Bronchial epithelial cell (primary cell): ENCODE results near the gene PSG5. TPM values are rescaled to one million over a fixed set of nuclear protein-coding genes. Genes with fewer than 3 reads are reported as not detected.
A peak's percentile ranks its signal among the peaks of the same experiment; 100 is the strongest.
"Not testable (repeated sequence)": the region's sequence is repeated elsewhere in the genome, so short reads cannot be mapped to it uniquely, and the experiment has no call there.

Experiments used
- DNase-seq: peaks from one replicate; pipeline ENCODE4 v3.0.0-alpha.2; 2010; ENCODE audit warnings: low read depth
- FAIRE-seq: peaks from 2 replicates; lab custom pipeline; 2011; peaks lifted over from hg19 to GRCh38; lab: Jason Lieb, UNC
- H3K27me3 ChIP-seq: 2 replicates; pipeline ENCODE4 v1.5.1; 2011; ENCODE audit warnings: low read length; ENCODE audit not compliant: control insufficient read depth, insufficient read depth
- H3K36me3 ChIP-seq: 2 replicates; pipeline ENCODE4 v1.5.1; 2011; ENCODE audit warnings: low read length; ENCODE audit not compliant: control insufficient read depth, insufficient read depth
- H3K4me3 ChIP-seq: 2 replicates; pipeline ENCODE4 v1.5.1; 2011; ENCODE audit warnings: mild to moderate bottlenecking, low read depth, low read length, control low read depth
- CTCF ChIP-seq: IDR thresholded peaks from 2 replicates; pipeline ENCODE4 v1.5.1; 2011; ENCODE audit warnings: mild to moderate bottlenecking, moderate library complexity, low read length, control low read depth, inconsistent platforms; ENCODE audit not compliant: insufficient read depth, severe bottlenecking
- total RNA-seq: library from RNA; depleted of rRNA; stranded (reverse); fragments of >200 nt; gene quantifications from 2 replicates; pipeline ENCODE4 v1.2.1, GENCODE V29; 2014

PSG5 gene
- not detected in 2 replicates for total RNA-seq

- not testable (repeated sequence) for DNase-seq, H3K36me3 ChIP-seq, H3K27me3 ChIP-seq, FAIRE-seq, H3K4me3 ChIP-seq
Measured at GRCh38 chr19:43186311-43186935, at the start of gene PSG5. Gene PSG5, minus strand, starts transcription at chr19:43186536. Its CDS starts 131 bp downstream, at chr19:43186405.

- not testable (repeated sequence) for H3K27me3 ChIP-seq, H3K36me3 ChIP-seq, H3K4me3 ChIP-seq, FAIRE-seq
- peak; percentile 55 for DNase-seq
Measured at GRCh38 chr19:43235686-43236085, 49.4 kb upstream of the PSG5 start.

- H3K36me3 ChIP-seq = no peaks in the 10 kb centered on the region
- H3K4me3 ChIP-seq = no peak overlapping the region
- H3K27me3 ChIP-seq = no peaks in the 10 kb centered on the region
- peak; percentile 29 for TF ChIP-seq CTCF
- FAIRE-seq (no peak), DNase-seq (peak; percentile 20)
Measured at GRCh38 chr19:43229315-43229714, 43.0 kb upstream of the PSG5 start.

GRCh38 chr19:43228730-43229129 lies 42.4 kb upstream of the PSG5 start:
- not testable (repeated sequence) for H3K4me3 ChIP-seq, FAIRE-seq, H3K36me3 ChIP-seq, H3K27me3 ChIP-seq, DNase-seq

GRCh38 chr19:43226986-43227385 lies 40.6 kb upstream of the PSG5 start:
- FAIRE-seq, DNase-seq, H3K36me3 ChIP-seq, H3K4me3 ChIP-seq, H3K27me3 ChIP-seq: not testable (repeated sequence)

- DNase-seq (no peak), FAIRE-seq (no peak)
- Histone ChIP-seq H3K36me3 (no peaks in the 10 kb centered on the region), H3K4me3 (no peak overlapping the region), H3K27me3 (no peaks in the 10 kb centered on the region)
- TF ChIP-seq CTCF = no peak
Measured at GRCh38 chr19:43224855-43225253, 38.5 kb upstream of the PSG5 start.

GRCh38 chr19:43224201-43224854 lies 38.0 kb upstream of the PSG5 start:
- DNase-seq, H3K4me3 ChIP-seq, FAIRE-seq, H3K27me3 ChIP-seq, H3K36me3 ChIP-seq: not testable (repeated sequence)

GRCh38 chr19:43221891-43222290 lies 35.6 kb upstream of the PSG5 start:
- not testable (repeated sequence) for H3K4me3 ChIP-seq, H3K36me3 ChIP-seq, DNase-seq, H3K27me3 ChIP-seq, FAIRE-seq

GRCh38 chr19:43219136-43219535 lies 32.8 kb upstream of the PSG5 start:
- H3K4me3 ChIP-seq, H3K36me3 ChIP-seq, DNase-seq, H3K27me3 ChIP-seq, FAIRE-seq: not testable (repeated sequence)

- H3K27me3 ChIP-seq, H3K36me3 ChIP-seq, H3K4me3 ChIP-seq, DNase-seq, FAIRE-seq: not testable (repeated sequence)
Measured at GRCh38 chr19:43215881-43216280, 29.5 kb upstream of the PSG5 start.
